GM19023 (cell line): ENCODE results near the gene BMP6.

Source experiments
- ATAC-seq: cut with Tn5 transposase; IDR thresholded peaks from one replicate; pipeline ENCODE4 v1.9.1; 2021; ENCODE audit warnings: mild to moderate bottlenecking, moderate library complexity; ENCODE audit not compliant: unreplicated experiment

The BMP6 gene

GRCh38 chr6:7719364-7719850 lies 6.5 kb upstream of the BMP6 start:
- ATAC-seq: no peak

- no peak for ATAC-seq
These were observed 5.6 kb upstream of the BMP6 start for GRCh38 chr6:7720346-7720745.

DNA sequence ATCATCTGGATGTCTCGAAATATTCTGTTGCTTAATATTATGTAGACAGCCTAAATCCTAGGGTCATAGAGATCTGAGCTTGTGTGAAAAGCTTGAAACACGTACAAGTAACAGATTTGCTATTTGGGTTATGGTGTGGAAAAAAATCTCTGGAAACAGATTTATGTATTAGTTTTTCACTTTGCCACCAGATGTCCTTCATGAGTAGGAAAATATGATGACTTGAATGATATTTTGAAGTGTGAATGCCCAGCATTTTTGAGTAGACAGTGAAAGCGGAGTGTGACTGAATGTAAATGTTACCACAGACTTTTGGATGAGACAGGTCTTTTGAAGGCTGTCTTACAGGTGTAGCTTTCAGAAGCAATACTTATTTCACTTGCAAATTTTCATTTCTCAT lies 4.2 kb upstream of the BMP6 start:
- ATAC-seq: no peak

DNA sequence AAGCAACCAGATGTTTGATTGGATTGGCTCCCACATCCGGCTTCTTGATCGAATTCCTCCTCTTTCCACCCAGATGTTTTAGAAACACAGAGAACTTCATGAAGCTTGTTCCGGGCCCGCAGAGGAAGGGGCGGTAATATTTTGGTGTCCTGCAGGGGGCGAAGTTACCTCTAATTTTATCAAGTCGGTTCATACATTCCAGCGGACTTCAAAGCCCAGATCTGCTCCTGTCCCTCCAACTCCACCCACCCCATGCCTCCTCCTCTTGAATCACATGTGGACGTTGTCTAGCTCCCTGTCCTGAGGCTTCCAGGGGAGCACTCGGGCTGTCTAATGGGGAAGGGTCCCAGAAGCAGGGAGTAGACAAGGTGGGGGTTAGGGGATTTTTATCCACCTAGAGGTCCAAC lies 2.9 kb upstream of the BMP6 start:
- ATAC-seq: no peak

- ATAC-seq: no peak
These were observed 2.3 kb upstream of the BMP6 start for GRCh38 chr6:7723554-7723953.

- ATAC-seq: no peak
These were observed 487 bp upstream of the BMP6 start for GRCh38 chr6:7725412-7725811.

DNA sequence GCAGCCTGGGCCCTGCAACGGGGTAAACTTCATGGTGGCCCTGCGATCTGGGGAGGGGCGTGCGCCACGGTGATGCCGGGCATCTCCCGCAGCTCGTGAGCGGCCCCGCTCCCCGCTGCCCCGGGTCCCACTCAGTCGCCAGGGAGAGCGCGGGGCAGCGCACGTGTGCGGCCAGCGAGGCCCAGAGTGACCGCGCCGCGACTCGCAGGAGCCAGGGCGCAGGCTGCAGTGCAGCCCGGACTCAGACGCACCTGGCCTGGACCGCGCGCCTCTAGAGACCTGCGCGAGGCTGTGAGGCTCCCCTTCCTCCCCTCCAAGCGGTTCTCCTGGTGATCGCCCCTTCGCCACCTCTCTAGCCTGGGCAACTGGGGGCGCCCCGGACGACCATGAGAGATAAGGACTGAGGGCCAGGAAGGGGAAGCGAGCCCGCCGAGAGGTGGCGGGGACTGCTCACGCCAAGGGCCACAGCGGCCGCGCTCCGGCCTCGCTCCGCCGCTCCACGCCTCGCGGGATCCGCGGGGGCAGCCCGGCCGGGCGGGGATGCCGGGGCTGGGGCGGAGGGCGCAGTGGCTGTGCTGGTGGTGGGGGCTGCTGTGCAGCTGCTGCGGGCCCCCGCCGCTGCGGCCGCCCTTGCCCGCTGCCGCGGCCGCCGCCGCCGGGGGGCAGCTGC lies 652 bp downstream of the BMP6 start:
- peak; percentile 26 for ATAC-seq

DNA sequence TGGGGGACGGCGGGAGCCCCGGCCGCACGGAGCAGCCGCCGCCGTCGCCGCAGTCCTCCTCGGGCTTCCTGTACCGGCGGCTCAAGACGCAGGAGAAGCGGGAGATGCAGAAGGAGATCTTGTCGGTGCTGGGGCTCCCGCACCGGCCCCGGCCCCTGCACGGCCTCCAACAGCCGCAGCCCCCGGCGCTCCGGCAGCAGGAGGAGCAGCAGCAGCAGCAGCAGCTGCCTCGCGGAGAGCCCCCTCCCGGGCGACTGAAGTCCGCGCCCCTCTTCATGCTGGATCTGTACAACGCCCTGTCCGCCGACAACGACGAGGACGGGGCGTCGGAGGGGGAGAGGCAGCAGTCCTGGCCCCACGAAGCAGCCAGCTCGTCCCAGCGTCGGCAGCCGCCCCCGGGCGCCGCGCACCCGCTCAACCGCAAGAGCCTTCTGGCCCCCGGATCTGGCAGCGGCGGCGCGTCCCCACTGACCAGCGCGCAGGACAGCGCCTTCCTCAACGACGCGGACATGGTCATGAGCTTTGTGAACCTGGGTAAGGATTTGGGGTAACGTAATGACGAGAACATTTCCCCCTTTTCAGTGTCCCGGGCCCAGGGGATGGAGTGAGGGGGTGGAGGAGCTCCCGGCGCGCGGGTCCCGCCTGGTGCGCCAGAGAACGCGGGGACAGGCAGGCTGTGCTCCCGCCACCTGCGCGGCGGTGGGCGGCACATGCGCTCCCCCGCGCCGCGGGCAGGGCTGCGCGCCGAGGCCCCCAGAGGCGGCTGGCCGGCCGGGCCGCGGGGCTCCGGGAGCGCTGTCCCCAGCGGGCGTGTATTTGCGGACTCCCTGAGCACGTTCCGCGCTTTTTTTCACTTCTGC lies 1.4 kb downstream of the BMP6 start:
- ATAC-seq: peak; percentile 7

DNA sequence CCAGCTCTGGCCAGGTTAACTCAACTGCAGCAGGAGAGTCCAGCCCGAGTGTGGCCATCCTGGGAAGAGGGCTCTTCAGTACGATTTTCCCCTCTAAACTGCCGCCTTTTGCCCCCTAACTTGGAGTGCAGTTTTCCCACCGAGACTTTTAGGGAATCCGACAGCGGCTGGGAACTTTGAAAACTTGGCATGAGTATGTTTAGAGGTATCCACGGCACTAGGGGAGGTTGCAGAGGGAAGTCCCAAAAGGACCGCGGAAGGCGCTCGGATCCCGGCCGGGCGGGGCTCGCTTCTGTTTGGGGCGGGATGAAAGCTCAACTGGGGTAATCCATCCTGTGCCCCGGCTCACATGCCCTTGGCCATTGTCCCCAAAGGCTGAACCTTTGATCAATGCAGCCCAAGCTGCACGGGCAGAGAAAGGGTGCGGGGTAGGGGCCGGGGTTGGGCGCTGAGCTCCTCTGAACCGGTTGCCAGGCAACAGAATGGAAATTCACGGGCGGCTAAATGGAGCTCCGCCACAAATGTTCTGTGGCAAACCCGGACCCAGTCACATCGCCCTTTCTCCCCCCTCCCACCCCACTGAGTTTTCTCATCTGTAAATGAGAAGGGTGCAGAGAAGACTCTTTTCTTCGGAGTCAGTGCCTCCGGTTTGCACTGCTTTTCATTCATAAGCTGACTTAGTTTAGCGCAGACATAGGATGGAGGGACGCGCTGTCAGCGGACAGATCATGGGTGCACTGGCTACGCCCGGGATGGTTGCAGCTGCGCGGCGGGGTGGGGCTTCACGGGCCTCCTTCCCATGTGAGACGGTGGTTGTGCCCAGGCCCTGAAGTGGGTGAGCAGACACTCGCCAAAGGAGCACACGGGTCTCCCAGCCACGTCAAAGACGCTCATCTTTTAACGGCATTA lies 2.3 kb downstream of the BMP6 start:
- ATAC-seq: no peak

GRCh38 chr6:7728855-7729590 lies 3.1 kb downstream of the BMP6 start:
- ATAC-seq: no peak

DNA sequence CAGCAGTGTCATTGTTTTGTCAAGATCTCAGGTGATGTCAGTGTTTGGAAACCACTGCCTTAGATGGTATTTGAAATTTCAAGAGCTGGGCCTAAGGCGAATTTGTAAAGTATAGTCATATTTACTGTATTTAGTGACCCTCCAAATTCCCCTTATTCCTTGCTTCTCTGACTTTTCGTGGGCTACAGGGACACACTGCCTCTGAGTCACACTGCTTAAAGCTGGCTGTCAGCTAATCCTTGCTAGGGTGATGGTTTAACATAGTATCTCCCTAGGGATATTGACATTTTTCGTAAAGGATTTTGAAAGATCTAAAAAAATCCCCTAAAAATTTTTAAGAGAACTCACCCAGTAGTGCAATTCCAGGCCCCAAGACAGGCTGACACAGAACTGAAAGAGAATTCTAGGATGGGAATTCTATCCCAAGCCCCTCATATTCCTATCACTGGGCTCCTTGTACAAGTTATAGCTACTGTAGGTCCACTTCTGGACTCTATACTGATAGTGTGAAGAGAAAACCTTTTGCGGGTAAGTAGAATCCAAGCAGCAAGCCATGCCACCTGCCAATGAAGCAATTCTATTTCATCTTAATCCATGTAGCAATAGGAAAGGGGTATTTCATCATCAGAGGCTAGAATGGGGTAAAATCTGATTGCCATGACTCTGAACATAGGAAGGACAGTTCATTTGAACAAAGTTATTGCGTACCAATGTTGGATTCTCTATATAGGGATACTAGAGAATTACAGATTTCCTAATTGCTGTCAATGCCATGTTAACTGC lies 4.3 kb downstream of the BMP6 start:
- no peak for ATAC-seq

- ATAC-seq: no peak
These were observed 4.9 kb downstream of the BMP6 start for GRCh38 chr6:7730784-7731227.

- ATAC-seq: no peak
These were observed 5.4 kb downstream of the BMP6 start for GRCh38 chr6:7731294-7731693.

DNA sequence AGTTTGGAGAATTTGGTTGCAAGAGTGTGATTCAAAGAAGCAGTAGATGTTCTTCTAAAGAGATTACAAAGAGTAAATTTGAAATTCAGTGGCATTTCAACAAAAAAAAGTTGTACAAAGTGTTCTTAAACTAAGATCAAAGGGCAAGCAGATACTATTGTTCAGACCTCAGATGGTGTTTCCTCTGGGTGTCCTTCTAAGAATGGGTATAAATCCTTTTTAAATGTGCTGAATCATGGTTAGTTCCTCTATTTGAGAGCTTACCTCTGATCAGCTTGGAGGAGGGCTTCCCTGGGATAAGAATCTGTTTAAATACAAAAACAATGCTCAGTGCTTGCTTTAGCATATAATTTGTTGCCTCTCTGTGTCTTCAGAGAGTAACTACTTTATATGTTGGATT lies 6.3 kb downstream of the BMP6 start:
- no peak for ATAC-seq

DNA sequence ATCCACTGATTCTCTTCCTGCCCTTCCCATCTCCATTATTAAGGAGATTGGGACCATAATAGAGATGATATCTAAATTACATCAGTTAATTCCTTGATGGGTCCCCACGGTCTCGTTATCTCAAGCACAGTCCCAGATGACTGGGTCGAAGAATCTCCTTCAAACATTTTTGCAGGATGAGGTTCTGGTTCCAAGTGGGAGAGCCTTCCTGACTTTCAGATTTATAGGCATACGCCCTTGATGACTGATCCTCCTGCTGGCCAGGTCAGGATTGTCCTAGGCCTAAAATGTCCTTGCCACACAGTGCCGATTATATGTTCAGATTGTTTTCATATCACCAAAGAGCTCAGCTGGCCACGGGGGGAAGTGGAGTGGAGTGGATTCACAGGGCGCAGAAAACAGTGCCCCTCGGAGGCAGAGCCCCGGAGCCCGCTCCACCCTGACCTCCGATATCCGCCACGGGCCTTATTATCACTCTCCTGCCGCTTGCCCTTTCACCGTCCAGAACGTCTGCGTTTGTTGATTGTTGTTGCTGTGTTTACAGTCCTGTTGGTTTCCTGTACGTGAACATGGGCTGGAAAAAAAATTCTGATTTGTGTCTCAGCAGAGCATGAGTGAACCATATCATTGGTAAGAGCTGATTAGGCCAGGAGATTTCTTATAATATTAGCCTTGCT lies 8.9 kb downstream of the BMP6 start:
- no peak for ATAC-seq

GRCh38 chr6:7737106-7737505 lies 11.2 kb downstream of the BMP6 start:
- no peak for ATAC-seq

- ATAC-seq: no peak
These were observed 12.0 kb downstream of the BMP6 start for GRCh38 chr6:7737867-7738266.

DNA sequence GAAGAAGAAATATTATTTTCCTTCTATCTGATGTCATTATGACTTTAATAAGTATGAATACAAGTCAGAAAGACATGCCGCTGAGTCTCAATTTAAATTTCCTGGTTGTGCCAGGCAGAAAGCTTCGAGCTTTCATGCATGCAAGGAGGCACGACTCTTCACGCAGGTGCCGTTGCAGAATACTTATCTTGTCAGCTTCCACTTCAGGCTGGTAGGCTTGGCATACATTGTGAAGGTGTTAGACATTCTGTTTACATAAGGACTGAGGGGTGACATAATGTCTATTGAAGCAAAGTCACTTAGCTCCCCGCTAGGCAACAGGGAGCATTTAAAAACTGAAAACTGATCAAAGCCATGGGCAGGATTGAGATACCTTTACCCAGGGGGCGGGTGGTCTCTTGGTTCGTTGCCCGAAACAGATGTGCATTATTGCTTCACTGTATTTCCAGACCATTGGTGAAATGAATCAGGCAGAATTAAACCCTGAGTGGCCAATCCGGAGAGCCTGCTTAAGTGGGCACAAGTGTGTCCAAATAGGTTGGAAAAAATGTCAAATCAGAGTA lies 16.4 kb downstream of the BMP6 start:
- no peak for ATAC-seq

DNA sequence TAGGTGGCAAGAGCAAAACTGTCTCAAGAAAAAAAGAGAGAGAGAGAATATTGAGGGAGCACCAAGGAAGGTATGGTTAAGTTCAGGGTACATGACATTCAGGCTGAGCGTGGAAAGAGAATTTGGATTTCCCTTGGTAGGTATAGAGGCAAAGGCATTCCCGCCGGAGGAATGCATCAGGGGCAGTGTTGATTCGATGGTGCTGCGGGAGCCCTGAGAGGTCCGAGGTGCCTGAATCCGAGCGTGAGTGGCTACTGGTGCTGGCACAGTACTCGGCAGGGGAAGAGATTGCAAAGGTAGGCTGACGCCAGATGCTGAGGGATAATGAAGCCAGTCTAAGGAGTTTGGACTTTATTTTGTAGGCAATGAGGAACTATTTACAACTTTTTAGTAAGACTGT lies 20.0 kb downstream of the BMP6 start:
- ATAC-seq: no peak
